Epithelial cell of proximal tubule (primary cell): Measurements from ENCODE around the gene NAXD. TPM values are rescaled to one million over a fixed set of nuclear protein-coding genes. Genes with fewer than 3 reads are reported as not detected.

ENCODE experiments used
- DNase-seq: peaks from one replicate; pipeline ENCODE4 v3.0.0-alpha.2; 2011; ENCODE audit warnings: low read depth
- H3K4me3 ChIP-seq: 2 replicates; pipeline ENCODE4 v1.5.1; 2011; ENCODE audit warnings: low read depth, mild to moderate bottlenecking, low read length
- total RNA-seq: library from RNA; depleted of rRNA; stranded (reverse); fragments of >200 nt; gene quantifications from 2 replicates; pipeline ENCODE4 v1.2.3, GENCODE V29; 2015
- TF ChIP-seq, protein P1 (sequence below): conservative IDR thresholded peaks from 2 replicates; pipeline ENCODE4 v1.5.1; 2012; ENCODE audit warnings: low read depth, mild to moderate bottlenecking, low read length

NAXD gene
- total RNA-seq, 1 donor from 2014 or later, result 16.7 TPM

DNA sequence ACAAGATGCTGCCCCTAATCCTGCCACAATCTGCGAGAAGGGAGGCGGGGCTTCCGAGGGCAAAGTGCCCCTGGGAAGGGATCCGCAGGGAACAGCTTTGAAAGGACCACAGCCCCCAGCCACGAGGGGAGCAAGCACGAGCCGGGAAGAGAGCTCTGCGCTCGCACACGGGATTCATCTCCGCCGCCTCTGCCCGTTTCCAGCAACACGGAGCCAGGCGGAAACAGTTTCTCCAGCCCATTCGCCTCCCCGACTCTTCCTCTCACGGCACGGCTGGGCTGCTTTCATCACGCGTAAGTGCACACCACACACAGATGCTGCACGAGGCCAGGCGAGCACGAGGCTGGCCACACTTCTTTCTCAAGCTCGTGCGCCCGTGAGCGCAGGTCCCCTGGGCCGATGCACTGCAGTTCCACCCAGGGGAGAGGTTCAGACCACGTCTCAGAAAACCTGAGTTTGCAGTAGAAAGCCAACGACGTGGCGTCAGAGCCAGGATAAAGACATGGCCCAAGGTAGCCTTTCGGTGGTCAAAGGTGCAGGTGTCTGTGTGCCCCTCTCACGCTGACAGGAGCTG lies 33.6 kb downstream of the NAXD start:
- TF ChIP-seq, protein P1, sequence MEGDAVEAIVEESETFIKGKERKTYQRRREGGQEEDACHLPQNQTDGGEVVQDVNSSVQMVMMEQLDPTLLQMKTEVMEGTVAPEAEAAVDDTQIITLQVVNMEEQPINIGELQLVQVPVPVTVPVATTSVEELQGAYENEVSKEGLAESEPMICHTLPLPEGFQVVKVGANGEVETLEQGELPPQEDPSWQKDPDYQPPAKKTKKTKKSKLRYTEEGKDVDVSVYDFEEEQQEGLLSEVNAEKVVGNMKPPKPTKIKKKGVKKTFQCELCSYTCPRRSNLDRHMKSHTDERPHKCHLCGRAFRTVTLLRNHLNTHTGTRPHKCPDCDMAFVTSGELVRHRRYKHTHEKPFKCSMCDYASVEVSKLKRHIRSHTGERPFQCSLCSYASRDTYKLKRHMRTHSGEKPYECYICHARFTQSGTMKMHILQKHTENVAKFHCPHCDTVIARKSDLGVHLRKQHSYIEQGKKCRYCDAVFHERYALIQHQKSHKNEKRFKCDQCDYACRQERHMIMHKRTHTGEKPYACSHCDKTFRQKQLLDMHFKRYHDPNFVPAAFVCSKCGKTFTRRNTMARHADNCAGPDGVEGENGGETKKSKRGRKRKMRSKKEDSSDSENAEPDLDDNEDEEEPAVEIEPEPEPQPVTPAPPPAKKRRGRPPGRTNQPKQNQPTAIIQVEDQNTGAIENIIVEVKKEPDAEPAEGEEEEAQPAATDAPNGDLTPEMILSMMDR, result no peak
- H3K4me3 ChIP-seq, result no peak overlapping the region
- DNase-seq, result no peak

DNA sequence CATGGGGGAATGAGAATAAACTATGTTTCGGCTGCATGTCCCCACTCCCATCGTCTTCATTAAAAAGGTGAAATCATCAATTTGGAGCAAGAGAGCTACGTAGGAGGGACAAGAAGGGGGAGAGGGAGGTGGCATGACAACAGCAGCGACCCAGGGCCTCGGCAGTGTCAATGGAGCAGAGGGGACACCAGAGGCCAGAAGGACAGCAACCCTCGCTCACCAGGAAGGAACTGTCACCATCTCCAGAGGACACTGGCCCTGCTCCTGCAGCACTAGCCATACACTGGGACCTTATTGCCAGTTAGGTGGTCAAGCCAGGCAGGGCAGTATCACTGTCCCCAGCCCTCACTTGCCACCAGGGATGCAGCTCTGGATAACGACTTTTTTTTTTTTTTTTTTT lies 34.2 kb downstream of the NAXD start:
- TF ChIP-seq, protein P1, result no peak
- H3K4me3 ChIP-seq, result no peak overlapping the region
- DNase-seq, result no peak

DNA sequence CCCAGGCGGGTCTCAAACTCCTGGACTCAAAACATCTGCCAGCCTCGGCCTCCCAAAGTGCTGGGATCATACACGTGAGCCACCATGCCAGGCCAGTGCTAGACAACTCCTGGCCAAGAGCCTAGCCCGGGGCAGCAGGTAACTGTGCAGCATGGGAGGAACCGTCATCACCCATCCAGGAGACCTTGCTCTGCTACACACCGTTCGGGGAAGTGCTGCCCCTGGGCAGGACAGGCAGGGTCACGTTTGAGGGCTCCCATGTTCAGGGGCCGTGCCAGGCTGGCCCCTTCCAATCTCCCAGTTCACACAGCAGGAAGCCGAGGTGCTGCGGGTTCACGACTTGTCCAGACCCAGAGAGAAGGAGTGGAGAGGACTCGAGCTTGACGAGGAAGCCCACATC lies 35.1 kb downstream of the NAXD start:
- TF ChIP-seq, protein P1, result no peak
- H3K4me3 ChIP-seq, result no peak overlapping the region
- no peak for DNase-seq

DNA sequence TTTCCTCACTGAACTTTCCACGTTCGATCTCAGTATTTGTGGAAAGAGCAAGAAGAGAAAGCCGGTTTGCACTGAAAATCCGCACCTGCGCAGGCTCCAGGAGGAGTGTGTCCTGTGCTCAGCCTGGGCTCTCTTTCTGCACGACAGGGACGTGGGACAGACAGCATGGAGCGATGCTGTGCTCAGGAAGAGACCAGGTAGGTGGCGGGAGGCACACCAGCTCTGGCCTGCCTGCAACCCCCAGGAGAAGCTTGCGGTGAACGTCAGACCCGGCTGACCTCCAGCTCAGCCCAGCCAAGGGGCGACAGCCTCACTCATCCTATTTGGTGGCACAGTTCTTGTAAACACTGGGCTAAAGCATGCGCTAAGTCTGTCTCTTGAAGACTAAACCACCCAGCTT lies 35.9 kb downstream of the NAXD start:
- no peak for DNase-seq
- H3K4me3 ChIP-seq, result no peak overlapping the region
- TF ChIP-seq, protein P1, result no peak

DNA sequence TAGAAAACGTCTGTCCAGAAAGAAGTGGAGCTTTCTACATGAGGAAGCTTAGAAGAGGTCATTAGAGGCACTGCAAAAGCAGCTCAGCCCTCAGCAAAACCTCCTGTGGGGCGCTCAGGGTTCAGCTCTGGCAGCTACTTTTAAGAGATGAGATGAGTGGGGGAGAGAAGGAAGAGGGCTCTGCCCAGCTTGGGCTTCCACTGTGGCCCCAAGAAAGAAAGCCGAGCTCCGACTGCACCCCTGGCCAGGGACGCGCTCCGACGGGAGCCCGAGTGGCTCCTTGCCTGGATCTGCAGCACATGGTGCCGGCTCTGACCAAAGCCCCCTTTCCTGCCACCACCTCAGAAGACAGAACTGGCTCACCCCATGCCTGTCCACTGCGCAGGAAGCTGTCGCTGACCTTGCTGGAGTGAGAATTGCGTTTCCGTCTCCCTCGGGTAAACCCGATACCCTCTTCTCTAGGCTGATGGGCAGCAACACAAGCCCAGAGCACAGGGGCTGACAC lies 36.4 kb downstream of the NAXD start:
- H3K4me3 ChIP-seq, result no peak overlapping the region
- DNase-seq, result no peak
- TF ChIP-seq, protein P1, result no peak

DNA sequence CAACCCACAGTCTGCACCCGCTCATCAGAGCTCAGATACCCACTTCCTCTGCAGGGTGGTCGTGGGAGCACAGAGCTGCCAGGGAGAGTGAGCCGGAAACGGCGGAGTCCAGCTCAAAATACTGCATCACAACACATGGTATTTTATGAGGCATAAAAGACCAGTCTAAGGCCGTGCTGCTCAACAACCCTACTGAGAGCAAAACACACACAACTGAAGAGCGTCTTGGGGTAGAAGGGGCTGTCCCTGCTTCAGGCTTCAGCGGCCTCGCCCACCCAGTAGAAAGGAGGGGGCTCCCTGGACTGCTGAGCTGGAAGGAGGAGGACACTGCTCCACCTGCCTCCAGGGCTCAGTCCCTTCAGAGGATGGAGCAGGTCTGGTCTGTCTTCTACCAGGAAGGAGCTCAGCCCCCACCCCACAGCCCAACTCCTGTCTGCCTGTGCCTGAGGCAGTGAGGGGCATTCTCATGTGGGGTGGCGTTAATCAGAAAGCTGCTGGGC lies 36.9 kb downstream of the NAXD start:
- no peak for DNase-seq
- TF ChIP-seq, protein P1, result no peak
- no peak overlapping the region for H3K4me3 ChIP-seq

DNA sequence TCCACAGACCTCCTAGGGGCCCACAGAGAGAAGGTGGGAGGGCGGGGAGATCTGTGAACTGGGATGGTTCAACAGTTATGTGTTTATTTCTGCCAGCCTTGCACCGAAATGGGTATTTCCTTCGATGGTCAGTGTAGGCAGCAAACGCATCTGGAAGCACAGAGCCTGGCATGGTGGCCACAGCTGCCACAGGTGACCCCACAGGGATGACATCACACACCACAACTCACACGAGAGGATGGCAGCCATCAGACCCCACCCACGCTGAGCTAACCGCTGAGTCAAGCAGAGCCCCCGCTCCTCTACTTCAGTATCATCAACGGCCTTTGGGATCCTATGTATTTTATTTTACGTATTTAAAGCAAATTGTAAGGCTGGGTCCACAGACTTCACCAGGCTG lies 37.4 kb downstream of the NAXD start:
- DNase-seq, result no peak
- TF ChIP-seq, protein P1, result no peak
- H3K4me3 ChIP-seq, result no peak overlapping the region
